K562 (cell line): ENCODE measurements around the gene WDR54. TPM values are rescaled to one million over a fixed set of nuclear protein-coding genes. Genes with fewer than 3 reads are reported as not detected.

ENCODE experiments used
- ATAC-seq: fragments of 200-7000 bp; cut with Tn5 transposase; 3 replicates; pipeline ENCODE4 v1.9.1; 2020; ENCODE audit warnings: moderate library complexity
- BruUV-seq: library from RNA; stranded (reverse); fragments of 400-500 nt; replicated peaks from 2 replicates; lab custom pipeline; 2021; lab: Mats Ljungman, UMichigan
- CTCF ChIA-PET: fragments of 300-600 bp; formaldehyde crosslinking; extraction: SDS; loops from one replicate; lab custom pipeline; 2021; ENCODE audit warnings: low intra/inter-chr PET ratio; lab: Yijun Ruan, JAX
- POLR2A ChIA-PET: fragments of 300-600, 350-650 bp; sonication (Branson Sonifier 250); formaldehyde crosslinking; extraction: SDS; loops from one replicate; lab custom pipeline; 2021; ENCODE audit warnings: antibody characterized with exemption, inconsistent platforms; lab: Yijun Ruan, JAX
- DNase-seq, 4 experiments: peaks; one replicate each; pipeline versions ENCODE4 v3.0.0 to v3.0.0-alpha.2; 2011 to 2018; ENCODE audit warnings: low spot score in 3 of 4, mixed read lengths in 3 of 4; ENCODE audit errors: extremely low read depth in 1 of 4
- FAIRE-seq: peaks from 2 replicates; lab custom pipeline; 2011; peaks lifted over from hg19 to GRCh38; lab: Jason Lieb, UNC
- H2AFZ ChIP-seq: 2 replicates; pipeline ENCODE4 v1.6.0; 2011; ENCODE audit warnings: low read depth, low read length, control low read depth, inconsistent platforms
- H3K27ac ChIP-seq: fragments of 200-600 bp; 3 replicates; pipeline ENCODE4 v1.8.0; 2011; ENCODE audit warnings: low read depth, mild to moderate bottlenecking, control low read depth, inconsistent platforms, low read length, moderate library complexity, mixed read lengths; ENCODE audit errors: extremely low read depth
- H3K27me3 ChIP-seq, 2 experiments: fragments of 300-600 bp in 1 of 2; 2 replicates in 1 of 2; 3 replicates in 1 of 2; pipeline versions ENCODE4 v1.6.0 to v1.8.0; 2011; ENCODE audit warnings: inconsistent platforms in 2 of 2, low read length in 2 of 2, mild to moderate bottlenecking in 1 of 2, mixed read lengths in 1 of 2, moderate library complexity in 1 of 2; ENCODE audit not compliant: control insufficient read depth in 2 of 2, insufficient read depth in 2 of 2
- H3K36me3 ChIP-seq: fragments of 300-600 bp; 3 replicates; pipeline ENCODE4 v1.8.0; 2011; ENCODE audit warnings: mild to moderate bottlenecking, low read length, inconsistent platforms; ENCODE audit not compliant: control insufficient read depth, insufficient read depth
- H3K4me1 ChIP-seq, 2 experiments: fragments of 200-600 bp in 1 of 2; replicated peaks in 1 of 2; 2 replicates in 1 of 2; 3 replicates in 1 of 2; pipeline versions ENCODE4 v1.5.1 to v1.8.0; 2011; ENCODE audit warnings: inconsistent platforms in 2 of 2, low read length in 2 of 2, mild to moderate bottlenecking in 1 of 2, mixed read lengths in 1 of 2, moderate library complexity in 1 of 2; ENCODE audit not compliant: control insufficient read depth in 2 of 2, insufficient read depth in 2 of 2
- H3K4me2 ChIP-seq: 2 replicates; pipeline ENCODE4 v1.6.1; 2011; ENCODE audit warnings: low read length, control low read depth, inconsistent platforms, mixed read lengths; ENCODE audit not compliant: insufficient read depth
- H3K4me3 ChIP-seq: fragments of 200-600 bp; sonication (generic), shearing (Covaris generic); 2 replicates; pipeline ENCODE4 v1.5.1; 2016; ENCODE audit warnings: control low read depth, inconsistent platforms
- H3K79me2 ChIP-seq: fragments of 200-600 bp; 3 replicates; pipeline ENCODE4 v1.8.0; 2011; ENCODE audit warnings: low read length, inconsistent platforms; ENCODE audit not compliant: control insufficient read depth, insufficient read depth
- H3K9ac ChIP-seq, 2 experiments: 2 replicates each; pipeline versions ENCODE4 v1.6.0 to v1.6.1; 2011; ENCODE audit warnings: low read depth in 2 of 2, low read length in 2 of 2, control low read depth in 1 of 2, inconsistent platforms in 1 of 2, mild to moderate bottlenecking in 1 of 2, mixed read lengths in 1 of 2; ENCODE audit not compliant: insufficient read depth in 1 of 2
- H3K9me1 ChIP-seq: one replicate; pipeline ENCODE4 v1.6.0; 2011; ENCODE audit warnings: inconsistent platforms, mild to moderate bottlenecking, low read length, moderate library complexity; ENCODE audit not compliant: control insufficient read depth, insufficient read depth
- H3K9me3 ChIP-seq: replicated peaks from 2 replicates; pipeline ENCODE4 v1.5.1; 2011; ENCODE audit warnings: low read depth, low read length, inconsistent platforms; ENCODE audit not compliant: control insufficient read depth, insufficient read depth
- H4K20me1 ChIP-seq: replicated peaks from 2 replicates; pipeline ENCODE4 v1.6.1; 2011; ENCODE audit warnings: low read length, inconsistent platforms, mixed read lengths; ENCODE audit not compliant: control insufficient read depth, insufficient read depth
- CREBBP ChIP-seq: IDR thresholded peaks from one replicate; pipeline ENCODE4 v1.6.1; 2012; ENCODE audit warnings: low read depth, mild to moderate bottlenecking, control low read depth, inconsistent platforms, low read length
- NR2C1 ChIP-seq, 2 experiments: fragments of 450-650 bp; IDR thresholded peaks; 2 replicates each; pipeline ENCODE4 v1.6.1; 2017; ENCODE audit warnings: mild to moderate bottlenecking in 2 of 2, antibody characterized with exemption in 1 of 2, inconsistent platforms in 1 of 2, missing compliant biosample characterization in 1 of 2, missing genetic modification characterization in 1 of 2
- PHB2 ChIP-seq: fragments of 450-650 bp; IDR thresholded peaks from 2 replicates; pipeline ENCODE4 v1.6.1; 2017; ENCODE audit warnings: low read depth
- RBM17 ChIP-seq: fragments of 200-400 bp; formaldehyde crosslinking; IDR thresholded peaks from 2 replicates; pipeline ENCODE4 v1.6.1; 2017; ENCODE audit warnings: low read depth, mild to moderate bottlenecking, low read length, borderline replicate concordance
- RBM22 ChIP-seq: fragments of 200-400 bp; formaldehyde crosslinking; IDR thresholded peaks from 2 replicates; pipeline ENCODE4 v1.6.1; 2018; ENCODE audit warnings: low read length, low read depth; ENCODE audit not compliant: poor library complexity, severe bottlenecking
- ZNF592 ChIP-seq: fragments of 450-650 bp; IDR thresholded peaks from 2 replicates; pipeline ENCODE4 v1.6.1; 2017; ENCODE audit warnings: antibody characterized with exemption, mild to moderate bottlenecking
- ZNF696 ChIP-seq: fragments of 250-450 bp; sonication (Bioruptor Pico); conservative IDR thresholded peaks from 2 replicates; pipeline ENCODE4 v1.4.0; 2020; ENCODE audit warnings: mild to moderate bottlenecking, moderate library complexity
- WGBS: fragments of 100-300 bp; shearing (Covaris generic); methylation state at CpG from one replicate; pipeline ENCODE4 v1.1.6; 2016; ENCODE audit warnings: low coverage, mixed read lengths; ENCODE audit not compliant: insufficient coverage; ENCODE audit errors: missing lambda C conversion rate; 5-methylcytosine and 5-hydroxymethylcytosine counted together
- in situ Hi-C: fragments of 300-500 bp; cut with MboI; formaldehyde crosslinking; loops from 4 replicates; pipeline ENCODE4 v1.15.0; 2018; ENCODE audit warnings: inconsistent platforms, mixed read lengths
- intact Hi-C: fragments of 100-400 bp; cut with micrococcal nuclease; formaldehyde crosslinking; loops from 2 replicates; pipeline ENCODE4 v1.14.2; 2022
- polyA plus RNA-seq, 8 experiments: library from polyadenylated mRNA; depleted of rRNA in 4 of 8; stranded (reverse) in 5 of 8; unstranded in 3 of 8; fragments of >200 nt; fragmentation: Nextera tagmentation in 2 of 8; fragmentation: Illumina TruSeq in 1 of 8; extraction: Ambion mirVana in 2 of 8; extraction: Trizol in 1 of 8; gene quantifications; 2 replicates each; pipeline versions ENCODE4 v1.2.1 to v1.2.3, GENCODE V29; 2011 to 2014; ENCODE audit warnings: inconsistent platforms in 1 of 8, missing spikeins in 1 of 8
- total RNA-seq, 7 experiments: library from RNA; depleted of rRNA in 6 of 7; stranded (reverse); fragments of >200 nt in 6 of 7; fragmentation: Illumina TruSeq in 2 of 7; extraction: Trizol in 2 of 7; gene quantifications; 2 replicates each; pipeline versions ENCODE4 v1.2.1 to v1.2.3, GENCODE V29; 2011 to 2021; ENCODE audit warnings: low replicate concordance in 1 of 7

Gene WDR54
- total and polyA plus RNA-seq, 9 of the 15 experiments (the other 6 are each of a cell fraction or from before 2014, with no cell fraction given), result 5.2 to 15.2 (median 7.4) TPM

- Histone ChIP-seq H3K4me1 (peaks cover 5 to 27% of the 10 kb centered on the region in 2 experiments; a peak in 3 of 5 replicates), H3K9me1 (no peaks in the 10 kb centered on the region), H3K27me3 (peaks cover 2 to 8% of the 10 kb centered on the region in 2 experiments; a peak in 2 of 5 replicates), H3K9me3 (no peaks in the 10 kb centered on the region), H3K4me3 (no peak overlapping the region), H3K9ac (no peak overlapping the region), H3K79me2 (no peaks in the 10 kb centered on the region), H2AFZ (no peak overlapping the region), H4K20me1 (no peaks in the 10 kb centered on the region), H3K36me3 (no peaks in the 10 kb centered on the region), H3K27ac (no peak overlapping the region), H3K4me2 (no peak overlapping the region)
- intact Hi-C loops, result loop anchor here (5.0 kb wide), 1 partner anchor 162 kb away; no protein-coding TSS in a partner anchor
- TF ChIP-seq ZNF696 (CRISPR knock-in tag) (no peak), RBM17 (no peak), NR2C1 (IDR thresholded peaks at IDR 0.05) (no peak), NR2C1 (tag; IDR thresholded peaks at IDR 0.05) (no peak), RBM22 (no peak), PHB2 (no peak)
- FAIRE-seq (no peak), DNase-seq (no peak), ATAC-seq (no peak)
- BruUV-seq, result no TSS peak
- 30% methylated on average over 5 of the region's 5 CpGs for WGBS
- POLR2A ChIA-PET, result interaction anchor here (0.7 to 2.1 kb wide), 3 partner anchors 16 to 604 kb away, joined by 3 to 5 read pairs (median 3); no protein-coding TSS in a partner anchor
- in situ Hi-C loops, result no loop called here
- CTCF ChIA-PET, result no interaction called here
Observed at GRCh38 chr2:74424995-74425406, 3.5 kb downstream of the WDR54 start.

GRCh38 chr2:74425523-74425922, 4.0 kb downstream of the WDR54 start:
- Histone ChIP-seq H3K4me1 (peaks cover 3 to 27% of the 10 kb centered on the region in 2 experiments; a peak in 3 of 5 replicates), H4K20me1 (no peaks in the 10 kb centered on the region), H2AFZ (no peak overlapping the region), H3K79me2 (no peaks in the 10 kb centered on the region), H3K9me3 (no peaks in the 10 kb centered on the region), H3K9me1 (no peaks in the 10 kb centered on the region), H3K27me3 (peaks cover 0 to 8% of the 10 kb centered on the region in 2 experiments; a peak in 2 of 5 replicates), H3K9ac (no peak overlapping the region), H3K36me3 (no peaks in the 10 kb centered on the region), H3K4me2 (no peak overlapping the region), H3K27ac (no peak overlapping the region), H3K4me3 (no peak overlapping the region)
- no peak for FAIRE-seq
- CTCF ChIA-PET, result no interaction called here
- in situ Hi-C loops, result no loop called here
- no TSS peak for BruUV-seq
- no peak for DNase-seq
- no peak for ATAC-seq
- intact Hi-C loops, result no loop called here
- 63% methylated on average over 7 of the region's 7 CpGs for WGBS
- POLR2A ChIA-PET, result interaction anchor here (0.7 to 2.1 kb wide), 3 partner anchors 15 to 605 kb away, joined by 3 to 5 read pairs (median 3); no protein-coding TSS in a partner anchor
- TF ChIP-seq ZNF592, result no peak
- TF ChIP-seq CREBBP, result no peak
